CD4-positive, alpha-beta memory T cell (primary cell): ENCODE measurements around the gene FOXD4. TPM values are rescaled to one million over a fixed set of nuclear protein-coding genes. Genes with fewer than 3 reads are reported as not detected.
"Not testable (repeated sequence)": the region's sequence is repeated elsewhere in the genome, so short reads cannot be mapped to it uniquely, and the experiment has no call there.

Experiments
- CTCF ChIA-PET: fragments of 350-600 bp; sonication (Branson Sonifier 250); formaldehyde crosslinking; loops from one replicate; lab custom pipeline; 2021; ENCODE audit warnings: inconsistent platforms; ENCODE audit not compliant: partially characterized antibody; lab: Charles Lee
- POLR2A ChIA-PET: fragments of 350-600 bp; sonication (Branson Sonifier 250); formaldehyde crosslinking; loops from one replicate; lab custom pipeline; 2021; ENCODE audit not compliant: partially characterized antibody; lab: Charles Lee
- DNase-seq, 5 donors: peaks; one replicate each; pipeline versions ENCODE4 v3.0.0 to v3.0.0-alpha.2; 2020 to 2022; ENCODE audit warnings: mixed read lengths in 1 of 5
- H3K27ac ChIP-seq: one replicate; pipeline ENCODE4 v1.7.0; 2013; ENCODE audit warnings: low read depth, low read length
- H3K27me3 ChIP-seq: 2 replicates; pipeline ENCODE4 v1.7.0; 2013; ENCODE audit warnings: mild to moderate bottlenecking, low read length, moderate library complexity; ENCODE audit not compliant: insufficient read depth
- H3K36me3 ChIP-seq: 2 replicates; pipeline ENCODE4 v1.7.0; 2013; ENCODE audit warnings: mild to moderate bottlenecking, low read length, moderate library complexity; ENCODE audit not compliant: insufficient read depth
- H3K4me1 ChIP-seq: 2 replicates; pipeline ENCODE4 v1.7.0; 2013; ENCODE audit warnings: mild to moderate bottlenecking, low read length, moderate library complexity; ENCODE audit not compliant: insufficient read depth
- H3K4me3 ChIP-seq, 2 donors: one replicate each; pipeline ENCODE4 v1.7.0; 2013; ENCODE audit warnings: low read length in 2 of 2, mild to moderate bottlenecking in 1 of 2
- H3K9me3 ChIP-seq, 2 donors: one replicate each; pipeline ENCODE4 v1.7.0; 2013; ENCODE audit warnings: low read length in 2 of 2, control low read depth in 1 of 2; ENCODE audit not compliant: control insufficient read depth in 1 of 2
- H3K27ac Mint-ChIP-seq, 7 donors: one replicate each; pipeline ENCODE4 v1.8.0; 2020 to 2021; ENCODE audit warnings: mixed read lengths in 7 of 7, mild to moderate bottlenecking in 6 of 7, inconsistent platforms in 3 of 7, moderate library complexity in 3 of 7
- H3K27me3 Mint-ChIP-seq, 2 donors: one replicate each; pipeline ENCODE4 v1.8.0; 2020 to 2021; ENCODE audit warnings: mixed read lengths in 2 of 2
- H3K36me3 Mint-ChIP-seq, 2 donors: one replicate each; pipeline ENCODE4 v1.8.0; 2020 to 2021; ENCODE audit warnings: mixed read lengths in 2 of 2, inconsistent platforms in 1 of 2, mild to moderate bottlenecking in 1 of 2
- H3K4me1 Mint-ChIP-seq, 4 donors: one replicate each; pipeline ENCODE4 v1.8.0; 2020 to 2021; ENCODE audit warnings: mixed read lengths in 4 of 4, mild to moderate bottlenecking in 1 of 4
- H3K4me3 Mint-ChIP-seq, 8 donors: one replicate each; pipeline ENCODE4 v1.8.0; 2020 to 2021; ENCODE audit warnings: mixed read lengths in 8 of 8, mild to moderate bottlenecking in 7 of 8, moderate library complexity in 6 of 8, inconsistent platforms in 3 of 8
- H3K9me3 Mint-ChIP-seq, 8 donors: one replicate each; pipeline ENCODE4 v1.8.0; 2020 to 2021; ENCODE audit warnings: mixed read lengths in 8 of 8, mild to moderate bottlenecking in 5 of 8, inconsistent platforms in 3 of 8, moderate library complexity in 1 of 8
- intact Hi-C: fragments of 100-400 bp; cut with micrococcal nuclease; formaldehyde crosslinking; loops from one replicate; pipeline ENCODE4 v1.15.1; 2023
- polyA plus RNA-seq, 2 donors: library from polyadenylated mRNA; unstranded; fragments of 300-500 nt; fragmentation: Illumina TruSeq; gene quantifications; one replicate each; pipeline ENCODE4 v1.2.3, GENCODE V29; 2021
- total RNA-seq, 2 experiments: library from RNA; stranded (reverse); gene quantifications; one replicate each; pipeline ENCODE4 v1.2.3, GENCODE V29; 2021

The FOXD4 gene
- total and polyA plus RNA-seq, 4 experiments from 2014 or later, result 0.30 to 0.35 TPM; not detected in 2

GRCh38 chr9:88396-89037 lies 29.7 kb downstream of the FOXD4 start:
- H3K4me1 Mint-ChIP-seq, CTCF ChIA-PET, POLR2A ChIA-PET, H3K36me3 Mint-ChIP-seq, H3K4me3 ChIP-seq, H3K9me3 ChIP-seq, H3K4me1 ChIP-seq, H3K27ac Mint-ChIP-seq, H3K36me3 ChIP-seq, H3K9me3 Mint-ChIP-seq, H3K27me3 ChIP-seq, H3K27me3 Mint-ChIP-seq, H3K4me3 Mint-ChIP-seq, intact Hi-C loops, H3K27ac ChIP-seq: not testable (repeated sequence)
- DNase-seq, result peak in 4 of 5 donors; percentile 15 to 36 (median 22)

- POLR2A ChIA-PET, intact Hi-C loops, H3K27ac Mint-ChIP-seq, H3K4me3 Mint-ChIP-seq, H3K27me3 Mint-ChIP-seq, H3K4me1 ChIP-seq, H3K36me3 Mint-ChIP-seq, H3K9me3 Mint-ChIP-seq, DNase-seq, H3K27ac ChIP-seq, H3K4me3 ChIP-seq, H3K4me1 Mint-ChIP-seq, H3K9me3 ChIP-seq, H3K27me3 ChIP-seq, CTCF ChIA-PET, H3K36me3 ChIP-seq: not testable (repeated sequence)
Observed at GRCh38 chr9:87860-88259, 30.4 kb downstream of the FOXD4 start.

- POLR2A ChIA-PET, DNase-seq, H3K27ac ChIP-seq, H3K36me3 ChIP-seq, CTCF ChIA-PET, H3K36me3 Mint-ChIP-seq, H3K27me3 Mint-ChIP-seq, H3K9me3 Mint-ChIP-seq, H3K27ac Mint-ChIP-seq, H3K4me1 ChIP-seq, H3K4me3 Mint-ChIP-seq, H3K4me3 ChIP-seq, H3K27me3 ChIP-seq, H3K4me1 Mint-ChIP-seq, H3K9me3 ChIP-seq, intact Hi-C loops: not testable (repeated sequence)
Observed at GRCh38 chr9:87105-87504, 31.1 kb downstream of the FOXD4 start.

- DNase-seq, H3K27ac ChIP-seq, H3K4me3 Mint-ChIP-seq, H3K36me3 Mint-ChIP-seq, H3K4me3 ChIP-seq, H3K4me1 Mint-ChIP-seq, H3K9me3 Mint-ChIP-seq, H3K27me3 ChIP-seq, POLR2A ChIA-PET, H3K4me1 ChIP-seq, H3K27me3 Mint-ChIP-seq, H3K9me3 ChIP-seq, intact Hi-C loops, H3K36me3 ChIP-seq, CTCF ChIA-PET: not testable (repeated sequence)
- H3K27ac Mint-ChIP-seq, result peak overlapping the region in 1 of 7 donors; percentile 46
Observed at GRCh38 chr9:86697-87096, 31.5 kb downstream of the FOXD4 start.

GRCh38 chr9:82932-83689 lies 35.1 kb downstream of the FOXD4 start:
- DNase-seq, H3K36me3 ChIP-seq, H3K27ac ChIP-seq, H3K4me1 Mint-ChIP-seq, H3K27ac Mint-ChIP-seq, intact Hi-C loops, H3K9me3 Mint-ChIP-seq, H3K36me3 Mint-ChIP-seq, H3K4me1 ChIP-seq, POLR2A ChIA-PET, H3K27me3 ChIP-seq, H3K9me3 ChIP-seq, H3K27me3 Mint-ChIP-seq, CTCF ChIA-PET, H3K4me3 Mint-ChIP-seq, H3K4me3 ChIP-seq: not testable (repeated sequence)

- H3K27ac ChIP-seq, H3K4me1 Mint-ChIP-seq, H3K4me3 ChIP-seq, CTCF ChIA-PET, H3K9me3 ChIP-seq, H3K36me3 Mint-ChIP-seq, H3K27ac Mint-ChIP-seq, H3K9me3 Mint-ChIP-seq, H3K27me3 Mint-ChIP-seq, POLR2A ChIA-PET, DNase-seq, H3K36me3 ChIP-seq, intact Hi-C loops, H3K4me3 Mint-ChIP-seq, H3K4me1 ChIP-seq, H3K27me3 ChIP-seq: not testable (repeated sequence)
Observed at GRCh38 chr9:78333-78732, 39.9 kb downstream of the FOXD4 start.

- H3K4me3 Mint-ChIP-seq, H3K4me1 ChIP-seq, H3K36me3 ChIP-seq, H3K27ac ChIP-seq, POLR2A ChIA-PET, CTCF ChIA-PET, H3K27ac Mint-ChIP-seq, H3K4me1 Mint-ChIP-seq, H3K9me3 Mint-ChIP-seq, intact Hi-C loops, H3K27me3 Mint-ChIP-seq, H3K4me3 ChIP-seq, H3K36me3 Mint-ChIP-seq, DNase-seq, H3K27me3 ChIP-seq, H3K9me3 ChIP-seq: not testable (repeated sequence)
Observed at GRCh38 chr9:76389-76788, 41.8 kb downstream of the FOXD4 start.
